H1 (cell line): Measurements from ENCODE around the gene EZH1.

Source experiments
- CEBPB ChIP-seq: IDR thresholded peaks from 2 replicates; pipeline ENCODE4 v1.6.1; 2012; ENCODE audit warnings: low read depth, low read length
- EGR1 ChIP-seq: IDR thresholded peaks from 2 replicates; pipeline ENCODE4 v1.6.1; 2011; ENCODE audit warnings: low read depth, low read length, borderline replicate concordance
- NANOG ChIP-seq: IDR thresholded peaks from 2 replicates; pipeline ENCODE4 v1.6.1; 2011; ENCODE audit warnings: low read length, low read depth, mild to moderate bottlenecking, inconsistent platforms; ENCODE audit not compliant: insufficient read depth, poor library complexity, severe bottlenecking
- POLR2A ChIP-seq, 2 experiments: IDR thresholded peaks; 1 replicate in 1 of 2; 2 replicates in 1 of 2; pipeline ENCODE4 v1.6.1; 2011; ENCODE audit warnings: low read depth in 2 of 2, low read length in 2 of 2, mild to moderate bottlenecking in 2 of 2; ENCODE audit errors: control extremely low read depth in 1 of 2
- RAD21 ChIP-seq, 2 experiments: IDR thresholded peaks in 1 of 2; conservative IDR thresholded peaks in 1 of 2; 2 replicates each; pipeline ENCODE4 v1.6.1; 2011; ENCODE audit warnings: low read depth in 2 of 2, low read length in 2 of 2, improper control_type of control experiment in 1 of 2, inconsistent platforms in 1 of 2, mild to moderate bottlenecking in 1 of 2, moderate library complexity in 1 of 2
- SP1 ChIP-seq: IDR thresholded peaks from 2 replicates; pipeline ENCODE4 v1.6.1; 2011; ENCODE audit warnings: low read depth, low read length
- SUZ12 ChIP-seq: fragments of 200-600 bp; sonication (generic); IDR thresholded peaks from 2 replicates; pipeline ENCODE4 v1.6.1; 2012; ENCODE audit warnings: mild to moderate bottlenecking, inconsistent platforms, low read length, moderate library complexity, mixed read lengths
- TAF1 ChIP-seq: IDR thresholded peaks from 2 replicates; pipeline ENCODE4 v1.6.1; 2011; ENCODE audit warnings: mild to moderate bottlenecking, low read depth, low read length
- TF ChIP-seq, protein P1 (sequence below), 3 experiments: IDR thresholded peaks; 1 replicate in 2 of 3; 2 replicates in 1 of 3; pipeline versions ENCODE4 v1.5.1 to v1.6.1; 2011; ENCODE audit warnings: low read length in 3 of 3, mild to moderate bottlenecking in 3 of 3, inconsistent platforms in 2 of 3, low read depth in 1 of 3, moderate library complexity in 1 of 3; ENCODE audit not compliant: insufficient read depth in 1 of 3; ENCODE audit errors: control extremely low read depth in 1 of 3

DNA sequence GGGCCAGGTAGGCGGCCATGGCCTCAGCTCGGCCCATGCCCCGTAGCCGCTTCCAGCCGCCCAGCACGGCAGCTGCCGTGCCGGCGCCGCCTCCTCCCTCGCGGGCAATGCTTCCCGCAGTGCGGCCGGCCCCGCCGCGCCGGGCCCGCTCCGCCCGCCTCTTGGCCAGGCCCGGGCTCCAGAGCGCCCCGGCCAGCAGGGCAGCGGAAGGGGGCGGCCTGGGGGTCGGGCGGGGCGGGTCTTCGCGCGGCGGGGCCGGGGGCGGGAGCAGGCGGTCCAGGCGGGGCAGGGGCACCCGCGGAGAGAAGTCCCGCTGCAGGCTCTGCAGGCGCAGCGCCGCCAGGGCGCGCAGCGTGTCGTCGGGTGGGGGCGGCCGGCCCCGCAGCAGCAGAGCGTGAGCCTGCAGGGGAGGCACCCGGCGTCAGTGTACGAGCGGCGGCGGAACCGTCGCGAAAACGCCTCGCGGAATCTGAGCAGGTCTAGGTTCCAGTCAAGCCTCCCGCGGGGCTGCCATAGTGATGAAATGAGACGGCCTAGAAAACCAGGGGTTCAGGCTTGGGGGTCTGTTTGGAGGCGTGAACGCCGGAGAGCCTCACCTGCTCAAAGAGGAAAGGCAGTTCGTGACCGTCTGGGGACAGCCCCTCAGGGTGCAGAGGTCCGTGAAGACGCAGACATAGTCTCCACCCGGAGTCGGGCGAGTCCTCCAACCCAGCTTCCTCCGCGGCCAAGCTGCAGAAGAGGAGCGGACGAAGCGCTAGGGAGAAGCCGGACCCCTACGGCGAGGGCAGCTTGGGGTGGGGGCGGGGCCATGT, 74.7 kb downstream of the EZH1 start:
- TF ChIP-seq TAF1 (no peak), POLR2A (IDR thresholded peaks at IDR 0.05; ENCODE audit: control extremely low read depth in 1 of 2, low read depth in 2 of 2, low read length in 2 of 2) (no peak; a peak in 1 of 3 replicates), EGR1 (no peak), SP1 (no peak), RAD21 (IDR thresholded peaks at IDR 0.05 in 1 of 2, conservative IDR thresholded peaks at IDR 0.05 in 1 of 2; ENCODE audit: low read depth in 2 of 2, low read length in 2 of 2) (no peak), SUZ12 (no peak), CEBPB (no peak), NANOG (no peak)
- TF ChIP-seq, protein P1, sequence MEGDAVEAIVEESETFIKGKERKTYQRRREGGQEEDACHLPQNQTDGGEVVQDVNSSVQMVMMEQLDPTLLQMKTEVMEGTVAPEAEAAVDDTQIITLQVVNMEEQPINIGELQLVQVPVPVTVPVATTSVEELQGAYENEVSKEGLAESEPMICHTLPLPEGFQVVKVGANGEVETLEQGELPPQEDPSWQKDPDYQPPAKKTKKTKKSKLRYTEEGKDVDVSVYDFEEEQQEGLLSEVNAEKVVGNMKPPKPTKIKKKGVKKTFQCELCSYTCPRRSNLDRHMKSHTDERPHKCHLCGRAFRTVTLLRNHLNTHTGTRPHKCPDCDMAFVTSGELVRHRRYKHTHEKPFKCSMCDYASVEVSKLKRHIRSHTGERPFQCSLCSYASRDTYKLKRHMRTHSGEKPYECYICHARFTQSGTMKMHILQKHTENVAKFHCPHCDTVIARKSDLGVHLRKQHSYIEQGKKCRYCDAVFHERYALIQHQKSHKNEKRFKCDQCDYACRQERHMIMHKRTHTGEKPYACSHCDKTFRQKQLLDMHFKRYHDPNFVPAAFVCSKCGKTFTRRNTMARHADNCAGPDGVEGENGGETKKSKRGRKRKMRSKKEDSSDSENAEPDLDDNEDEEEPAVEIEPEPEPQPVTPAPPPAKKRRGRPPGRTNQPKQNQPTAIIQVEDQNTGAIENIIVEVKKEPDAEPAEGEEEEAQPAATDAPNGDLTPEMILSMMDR (IDR thresholded peaks at IDR 0.05; ENCODE audit: control extremely low read depth in 1 of 3, insufficient read depth in 1 of 3, low read depth in 1 of 3, low read length in 3 of 3), result no peak
